OCI-LY3 (cell line): Measurements from ENCODE around the gene ERC1.

Experiments
- CTCF ChIP-seq: fragments of 200-600, 300-600 bp; sonication (generic); IDR thresholded peaks from 2 replicates; pipeline ENCODE4 v1.5.1; 2014; ENCODE audit warnings: antibody characterized with exemption, low read length, low read depth
- EZH2phosphoT487 ChIP-seq: fragments of 200-600 bp; shearing (Covaris generic); IDR thresholded peaks from 2 replicates; pipeline ENCODE4 v1.6.1; 2018; ENCODE audit warnings: antibody characterized with exemption, mixed run types, low read depth

- no peak for TF ChIP-seq CTCF
- no peak for TF ChIP-seq EZH2phosphoT487
These were observed 188.1 kb downstream of the ERC1 start for GRCh38 chr12:1179128-1179527.
